A172 (cell line): ENCODE data around the gene PIK3CG. TPM values are rescaled to one million over a fixed set of nuclear protein-coding genes. Genes with fewer than 3 reads are reported as not detected.
"Not testable (repeated sequence)": the region's sequence is repeated elsewhere in the genome, so short reads cannot be mapped to it uniquely, and the experiment has no call there.

ENCODE experiments used
- DNase-seq: peaks from one replicate; pipeline ENCODE4 v3.0.0-alpha.2; 2015; ENCODE audit warnings: low spot score
- total RNA-seq: library from RNA; depleted of rRNA; stranded (reverse); fragments of >200 nt; shearing (Covaris generic); gene quantifications from 2 replicates; pipeline ENCODE4 v1.2.3, GENCODE V29; 2014; rRNA removed

Gene PIK3CG
- total RNA-seq, 1 experiment from 2014 or later: 4.7 TPM

GRCh38 chr7:106938803-106939202 lies 73.7 kb downstream of the PIK3CG start:
- DNase-seq: no peak

DNA sequence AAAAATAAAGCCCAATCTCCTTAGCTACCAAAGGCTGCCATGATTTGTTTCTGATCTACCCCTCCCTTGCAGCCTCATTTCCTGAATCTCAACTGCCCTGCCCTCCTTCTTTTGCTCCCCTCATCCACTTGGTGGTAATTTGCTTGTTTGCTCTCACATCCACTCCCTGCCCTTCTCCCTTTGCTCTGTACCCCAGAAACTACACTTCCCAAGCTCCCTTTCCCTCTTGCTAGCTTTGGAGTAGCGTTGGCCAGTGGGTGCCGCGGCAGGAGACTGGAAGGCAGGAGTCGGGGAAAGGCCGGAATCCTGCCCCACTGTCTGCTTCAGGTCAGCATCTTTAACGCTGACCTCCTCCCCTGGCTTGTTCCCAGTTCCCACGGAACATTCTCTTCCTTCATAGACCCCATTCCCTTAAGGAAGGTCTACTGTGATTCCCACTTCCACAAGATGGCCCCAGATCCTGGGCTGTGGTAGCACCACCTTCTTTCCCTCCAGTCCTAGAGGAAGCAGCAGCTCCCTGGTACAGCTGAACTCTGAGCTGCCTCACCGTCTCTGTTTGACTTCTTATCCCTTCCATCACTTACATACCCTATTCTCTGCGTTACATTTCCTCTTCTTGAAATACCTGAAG lies 79.1 kb downstream of the PIK3CG start:
- DNase-seq: no peak

- DNase-seq: peak; percentile 72
Observed at GRCh38 chr7:106947244-106947728, 82.2 kb downstream of the PIK3CG start.

DNA sequence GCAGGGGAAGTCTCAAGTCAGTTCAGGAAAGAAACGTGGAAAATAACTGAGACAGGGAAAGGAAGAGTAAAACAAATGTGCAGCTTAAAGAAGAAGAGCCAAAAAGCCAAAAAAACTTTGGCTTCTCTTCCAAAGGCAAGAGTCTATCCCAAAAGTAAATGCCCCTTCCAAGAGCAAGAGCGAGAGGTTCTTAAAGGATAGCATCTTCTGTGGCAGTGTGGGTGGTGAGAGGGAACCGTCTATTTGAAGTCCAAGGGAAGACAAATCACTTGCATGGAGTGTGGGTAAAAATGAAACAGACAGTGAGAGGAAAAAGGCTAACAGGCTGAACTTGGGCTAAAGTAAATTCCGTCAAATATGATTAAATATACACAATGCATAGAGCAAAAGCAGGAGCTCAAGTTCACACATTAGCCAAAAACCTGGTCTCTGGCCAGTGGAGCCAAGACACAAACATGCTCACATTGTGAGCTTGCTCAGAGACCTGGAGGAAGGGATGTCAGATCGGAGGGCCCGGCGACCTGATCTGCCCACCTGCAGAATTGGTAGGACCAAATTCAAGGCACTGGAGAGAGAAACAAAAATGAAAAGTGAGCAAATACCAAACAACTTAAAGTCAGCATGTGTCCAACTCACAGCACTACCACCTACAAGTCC lies 87.0 kb downstream of the PIK3CG start:
- DNase-seq: no peak

DNA sequence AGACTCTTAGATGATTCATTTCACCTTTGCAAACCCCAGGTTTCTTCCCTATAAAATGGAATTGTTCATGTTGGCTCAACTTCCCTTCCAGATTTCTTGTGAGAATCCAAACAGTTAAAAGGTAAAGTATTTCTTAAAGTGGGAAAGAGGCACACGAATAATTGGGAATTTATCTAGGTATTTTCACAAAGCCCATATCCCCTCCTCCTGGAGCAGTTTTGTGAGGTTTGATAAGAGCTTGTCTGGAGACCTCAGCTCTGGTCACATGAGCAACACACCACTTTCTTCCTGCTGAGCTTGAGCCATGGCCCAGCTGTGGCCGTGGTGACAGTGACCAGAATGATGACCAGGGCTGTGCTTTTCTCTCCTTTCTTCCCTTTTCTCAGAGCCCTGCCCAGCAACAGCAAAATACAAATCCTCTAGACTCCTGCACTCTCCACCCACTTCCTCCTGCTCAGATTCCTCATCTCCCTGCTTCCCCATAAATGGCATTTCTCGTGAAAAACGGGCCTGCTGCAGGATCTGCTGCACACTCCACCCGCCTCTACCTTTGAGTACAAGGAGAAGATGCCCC lies 87.7 kb downstream of the PIK3CG start:
- DNase-seq: peak; percentile 36

GRCh38 chr7:106954840-106955239 lies 89.8 kb downstream of the PIK3CG start:
- no peak for DNase-seq

DNA sequence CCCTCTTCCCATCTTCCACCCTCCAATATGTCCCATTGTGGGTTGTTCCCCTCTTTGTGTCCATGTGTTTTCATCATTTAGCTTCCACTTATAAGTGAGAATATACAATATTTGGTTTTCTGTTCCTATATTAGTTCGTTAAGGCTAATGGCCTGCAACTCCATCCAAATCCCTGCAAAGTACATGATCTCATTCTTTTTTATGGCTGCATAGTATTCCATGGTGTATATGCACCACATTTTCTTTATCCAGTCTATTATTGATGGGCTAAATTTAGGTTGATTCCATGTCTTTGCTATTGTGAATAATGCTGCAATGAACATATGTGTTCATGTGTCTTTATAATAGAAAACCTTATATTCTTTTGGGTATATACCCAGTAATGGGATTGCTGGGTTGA lies 90.8 kb downstream of the PIK3CG start:
- not testable (repeated sequence) for DNase-seq

Other genes with a start within 250 kb of the PIK3CG start
- gene CCDC71L, start 204.1 kb upstream of the PIK3CG start, total RNA-seq: 20.6 TPM in 2 replicates
- 13.9 and 14.2 TPM in 2 replicates for gene PRKAR2B, start 179.4 kb downstream of the PIK3CG start, total RNA-seq